HG03280 (cell line): Measurements from ENCODE around the gene RMI2.
"Not testable (repeated sequence)": the region's sequence is repeated elsewhere in the genome, so short reads cannot be mapped to it uniquely, and the experiment has no call there.

ENCODE experiments used
- ATAC-seq: cut with Tn5 transposase; IDR thresholded peaks from one replicate; pipeline ENCODE4 v1.9.1; 2021; ENCODE audit warnings: mild to moderate bottlenecking, moderate library complexity; ENCODE audit not compliant: unreplicated experiment

RMI2 gene

GRCh38 chr16:11350921-11351335, 5.7 kb downstream of the RMI2 start:
- no peak for ATAC-seq

GRCh38 chr16:11353158-11353557, 7.9 kb downstream of the RMI2 start:
- ATAC-seq = no peak

GRCh38 chr16:11354407-11354732, 9.1 kb downstream of the RMI2 start:
- ATAC-seq = peak; percentile 41

- peak; percentile 73 for ATAC-seq
Observed at GRCh38 chr16:11354733-11355574, 9.7 kb downstream of the RMI2 start.

- no peak for ATAC-seq
Observed at GRCh38 chr16:11355862-11356261, 10.6 kb downstream of the RMI2 start.

- no peak for ATAC-seq
Observed at GRCh38 chr16:11356573-11357331, 11.5 kb downstream of the RMI2 start.

GRCh38 chr16:11358531-11358930, 13.3 kb downstream of the RMI2 start:
- no peak for ATAC-seq

GRCh38 chr16:11359370-11359769, 14.1 kb downstream of the RMI2 start:
- ATAC-seq = no peak

- no peak for ATAC-seq
Observed at GRCh38 chr16:11360641-11361373, 15.5 kb downstream of the RMI2 start.

GRCh38 chr16:11361701-11362451, 16.6 kb downstream of the RMI2 start:
- ATAC-seq = no peak

- ATAC-seq = no peak
Observed at GRCh38 chr16:11363927-11364258, 18.6 kb downstream of the RMI2 start.

GRCh38 chr16:11367483-11367906, 22.2 kb downstream of the RMI2 start:
- ATAC-seq = no peak

GRCh38 chr16:11370084-11370931, 25.0 kb downstream of the RMI2 start:
- ATAC-seq = no peak

- not testable (repeated sequence) for ATAC-seq
Observed at GRCh38 chr16:11370932-11371279, 25.6 kb downstream of the RMI2 start.

- no peak for ATAC-seq
Observed at GRCh38 chr16:11372073-11372828, 27.0 kb downstream of the RMI2 start.

GRCh38 chr16:11372829-11373306, 27.6 kb downstream of the RMI2 start:
- no peak for ATAC-seq

GRCh38 chr16:11374255-11374654, 29.0 kb downstream of the RMI2 start:
- no peak for ATAC-seq

GRCh38 chr16:11377154-11377553, 31.9 kb downstream of the RMI2 start:
- no peak for ATAC-seq

GRCh38 chr16:11378951-11379350, 33.7 kb downstream of the RMI2 start:
- not testable (repeated sequence) for ATAC-seq
